Measurements from ENCODE around the gene LRRC36. TPM values are rescaled to one million over a fixed set of nuclear protein-coding genes. Genes with fewer than 3 reads are reported as not detected.
A peak's percentile ranks its signal among the peaks of the same experiment; 100 is the strongest.
"Not testable (repeated sequence)": the region's sequence is repeated elsewhere in the genome, so short reads cannot be mapped to it uniquely, and the experiment has no call there.

The LRRC36 gene
- total RNA-seq, 1 donor from 2014 or later: not detected

DNA sequence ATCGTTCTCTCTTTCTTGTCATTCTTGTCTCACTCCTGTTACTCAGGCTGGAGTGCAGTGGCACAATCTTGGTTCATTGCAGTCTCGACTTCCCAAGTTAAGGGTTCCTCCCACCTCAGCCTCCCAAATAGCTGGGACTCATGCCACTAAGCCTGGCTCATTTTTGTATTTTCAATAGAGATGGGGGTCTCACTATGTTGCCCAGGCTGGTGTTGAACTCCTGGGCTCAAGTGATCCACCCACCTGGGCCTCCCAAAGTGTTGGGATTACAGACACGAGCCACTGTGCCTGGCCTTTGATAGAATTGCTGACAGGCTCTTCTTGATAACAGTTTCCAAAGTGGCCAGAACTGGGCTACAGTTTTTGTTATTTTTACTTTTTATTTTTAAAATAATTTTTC is 34.4 kb downstream of the LRRC36 start:
- intact Hi-C loops (cut with micrococcal nuclease): no loop called here
- TF ChIP-seq, protein P1, sequence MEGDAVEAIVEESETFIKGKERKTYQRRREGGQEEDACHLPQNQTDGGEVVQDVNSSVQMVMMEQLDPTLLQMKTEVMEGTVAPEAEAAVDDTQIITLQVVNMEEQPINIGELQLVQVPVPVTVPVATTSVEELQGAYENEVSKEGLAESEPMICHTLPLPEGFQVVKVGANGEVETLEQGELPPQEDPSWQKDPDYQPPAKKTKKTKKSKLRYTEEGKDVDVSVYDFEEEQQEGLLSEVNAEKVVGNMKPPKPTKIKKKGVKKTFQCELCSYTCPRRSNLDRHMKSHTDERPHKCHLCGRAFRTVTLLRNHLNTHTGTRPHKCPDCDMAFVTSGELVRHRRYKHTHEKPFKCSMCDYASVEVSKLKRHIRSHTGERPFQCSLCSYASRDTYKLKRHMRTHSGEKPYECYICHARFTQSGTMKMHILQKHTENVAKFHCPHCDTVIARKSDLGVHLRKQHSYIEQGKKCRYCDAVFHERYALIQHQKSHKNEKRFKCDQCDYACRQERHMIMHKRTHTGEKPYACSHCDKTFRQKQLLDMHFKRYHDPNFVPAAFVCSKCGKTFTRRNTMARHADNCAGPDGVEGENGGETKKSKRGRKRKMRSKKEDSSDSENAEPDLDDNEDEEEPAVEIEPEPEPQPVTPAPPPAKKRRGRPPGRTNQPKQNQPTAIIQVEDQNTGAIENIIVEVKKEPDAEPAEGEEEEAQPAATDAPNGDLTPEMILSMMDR (IDR thresholded peaks at IDR 0.05; ENCODE audit: borderline replicate concordance): no peak
- Histone ChIP-seq H3K9me3 (replicated peaks) (no peaks in the 10 kb centered on the region), H3K27ac (replicated peaks) (no peak overlapping the region), H3K27me3 (ENCODE audit: low read depth) (no peaks in the 10 kb centered on the region), H3K4me1 (no peaks in the 10 kb centered on the region), H3K4me3 (no peak overlapping the region), H3K36me3 (no peaks in the 10 kb centered on the region)
- no peak for DNase-seq

DNA sequence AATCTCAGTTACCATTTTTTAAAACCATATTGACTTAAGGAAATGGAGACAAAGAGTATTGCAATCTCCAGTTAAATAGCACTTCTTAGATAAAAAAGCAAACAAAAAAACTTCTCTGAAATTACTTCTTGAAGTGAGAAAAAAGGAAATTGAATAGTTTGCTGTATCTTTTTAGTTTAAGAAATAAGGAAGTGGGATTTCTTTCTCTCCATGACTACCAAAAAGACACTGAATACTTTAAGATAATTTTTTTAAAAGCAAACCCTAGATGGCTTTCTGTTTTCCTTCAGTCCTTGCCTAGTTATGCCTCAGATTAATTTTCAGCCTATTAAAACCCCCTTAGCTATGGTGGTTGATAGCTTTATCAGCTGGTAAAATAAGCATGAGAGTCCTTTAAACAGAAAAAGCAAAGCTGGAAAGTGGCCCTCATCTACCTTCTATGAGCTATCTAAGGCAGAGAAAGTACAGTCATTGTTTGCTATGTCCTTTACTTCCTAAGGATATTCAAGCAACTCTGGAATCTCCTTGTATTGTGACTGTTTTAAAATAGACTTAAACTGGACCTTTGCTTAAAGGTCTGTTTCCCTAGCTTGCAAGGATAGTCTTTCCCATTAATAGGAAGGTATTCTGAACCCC is 38.1 kb downstream of the LRRC36 start:
- Histone ChIP-seq H3K9me3 (replicated peaks) (no peaks in the 10 kb centered on the region), H3K36me3 (no peaks in the 10 kb centered on the region), H3K4me3 (no peak overlapping the region), H3K4me1 (no peaks in the 10 kb centered on the region), H3K27ac (replicated peaks) (peak overlapping the region; percentile 38), H3K27me3 (ENCODE audit: low read depth) (no peaks in the 10 kb centered on the region)
- no peak for DNase-seq
- TF ChIP-seq, protein P1 (IDR thresholded peaks at IDR 0.05; ENCODE audit: borderline replicate concordance): no peak
- intact Hi-C loops (cut with micrococcal nuclease): no loop called here

DNA sequence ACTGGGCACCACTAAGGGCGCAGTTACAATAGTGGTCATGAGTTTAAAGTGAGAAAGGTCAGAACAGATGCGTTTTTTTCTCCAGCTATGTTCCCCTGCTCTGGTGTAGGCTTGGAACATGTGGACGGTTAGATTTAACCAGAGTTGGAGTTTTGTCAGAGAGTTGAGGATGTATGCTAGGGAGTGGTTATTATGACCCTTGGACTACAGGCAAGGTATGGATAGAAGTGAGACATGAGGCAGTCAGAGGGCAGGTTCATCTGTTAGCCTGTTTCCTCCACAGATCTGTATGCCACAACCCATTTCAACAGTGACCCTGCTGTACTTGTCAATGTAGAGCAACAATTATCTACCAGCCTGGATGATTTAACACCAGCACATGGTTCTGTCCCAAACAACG is 44.0 kb downstream of the LRRC36 start:
- Histone ChIP-seq H3K27me3 (ENCODE audit: low read depth) (peaks cover 11% of the 10 kb centered on the region), H3K4me3 (no peak overlapping the region), H3K27ac (replicated peaks) (no peak overlapping the region), H3K36me3 (no peaks in the 10 kb centered on the region), H3K9me3 (replicated peaks) (no peaks in the 10 kb centered on the region), H3K4me1 (no peaks in the 10 kb centered on the region)
- TF ChIP-seq, protein P1 (IDR thresholded peaks at IDR 0.05; ENCODE audit: borderline replicate concordance): no peak
- intact Hi-C loops (cut with micrococcal nuclease): no loop called here
- DNase-seq: no peak

DNA sequence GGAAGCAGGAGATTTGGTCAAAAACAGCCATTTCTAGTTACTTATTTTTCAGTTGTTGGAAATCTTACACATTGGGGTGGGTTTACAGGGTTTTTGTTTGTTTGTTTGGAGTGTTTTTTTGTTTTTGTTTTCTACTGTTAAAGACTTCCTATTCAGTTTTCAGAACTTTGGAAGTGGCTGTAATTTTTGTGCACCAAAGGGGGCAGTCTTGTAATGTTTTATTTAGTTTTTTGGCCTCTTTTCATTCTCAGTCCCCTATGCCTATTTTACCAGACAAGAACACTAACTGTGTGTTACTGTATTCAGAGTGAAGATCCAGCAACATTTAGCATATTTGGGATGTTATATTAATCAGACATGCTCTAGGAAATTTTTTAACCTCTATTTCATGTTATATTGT is 46.0 kb downstream of the LRRC36 start:
- Histone ChIP-seq H3K4me1 (no peaks in the 10 kb centered on the region), H3K9me3 (replicated peaks) (no peaks in the 10 kb centered on the region), H3K4me3 (no peak overlapping the region), H3K27me3 (ENCODE audit: low read depth) (peaks cover 17% of the 10 kb centered on the region), H3K36me3 (no peaks in the 10 kb centered on the region), H3K27ac (replicated peaks) (no peak overlapping the region)
- intact Hi-C loops (cut with micrococcal nuclease): no loop called here
- no peak for DNase-seq
- TF ChIP-seq, protein P1 (IDR thresholded peaks at IDR 0.05; ENCODE audit: borderline replicate concordance): peak; percentile 58

GRCh38 chr16:67376012-67376411 is 49.4 kb downstream of the LRRC36 start:
- H3K36me3 ChIP-seq; H3K9me3 ChIP-seq (replicated peaks); DNase-seq; H3K4me3 ChIP-seq; H3K27ac ChIP-seq (replicated peaks); intact Hi-C loops (cut with micrococcal nuclease); H3K4me1 ChIP-seq: not testable (repeated sequence)
- H3K27me3 ChIP-seq (ENCODE audit: low read depth): peaks cover 20% of the 10 kb centered on the region

DNA sequence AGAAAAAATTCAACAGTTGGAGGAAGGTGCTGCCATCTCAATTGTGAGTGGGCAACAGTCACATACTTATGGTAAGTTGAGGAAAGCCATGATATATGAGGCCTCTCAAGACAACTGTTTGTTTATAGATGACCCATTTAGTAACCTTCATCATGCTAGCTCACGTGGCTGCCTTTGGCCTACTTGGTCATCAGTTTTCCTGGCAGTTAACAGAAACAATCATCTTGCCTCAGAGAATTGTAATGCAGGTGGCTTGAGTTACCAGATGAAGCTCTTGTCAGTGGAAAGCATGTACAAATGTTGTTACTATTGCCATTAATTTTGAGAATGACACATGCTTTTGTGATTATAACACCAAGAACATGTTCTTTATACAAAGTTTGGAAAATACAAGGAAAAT is 52.0 kb downstream of the LRRC36 start:
- no peak for DNase-seq
- no peaks in the 10 kb centered on the region for H3K36me3 ChIP-seq
- intact Hi-C loops (cut with micrococcal nuclease): no loop called here
- no peaks in the 10 kb centered on the region for H3K4me1 ChIP-seq
- no peak overlapping the region for H3K27ac ChIP-seq (replicated peaks)
- TF ChIP-seq, protein P1 (IDR thresholded peaks at IDR 0.05; ENCODE audit: borderline replicate concordance): no peak
- H3K4me3 ChIP-seq: no peak overlapping the region
- H3K9me3 ChIP-seq (replicated peaks): no peaks in the 10 kb centered on the region
- H3K27me3 ChIP-seq (ENCODE audit: low read depth): peaks cover 18% of the 10 kb centered on the region
